IMR-90 (cell line): Measurements from ENCODE around the gene BTBD9.

Experiments used
- BHLHE40 ChIP-seq: fragments of 150-350 bp; IDR thresholded peaks from 2 replicates; pipeline ENCODE4 v1.6.1; 2016; ENCODE audit warnings: mild to moderate bottlenecking, low read depth, low read length
- POLR2A ChIP-seq: IDR thresholded peaks from 2 replicates; pipeline ENCODE4 v1.6.1; 2012; ENCODE audit warnings: mild to moderate bottlenecking, low read depth, low read length
- SMC3 ChIP-seq: fragments of 150-350 bp; IDR thresholded peaks from 2 replicates; pipeline ENCODE4 v1.6.1; 2016; ENCODE audit warnings: low read depth, mild to moderate bottlenecking, antibody characterized with exemption, low read length, moderate library complexity

GRCh38 chr6:38141085-38141484 is 498.6 kb downstream of the BTBD9 start:
- TF ChIP-seq SMC3 (no peak), POLR2A (no peak), BHLHE40 (no peak)
